Endothelial cell of umbilical vein (primary cell): ENCODE measurements around the gene TENM4. TPM values are rescaled to one million over a fixed set of nuclear protein-coding genes. Genes with fewer than 3 reads are reported as not detected.

Experiments used
- BruUV-seq: library from RNA; stranded (reverse); fragments of 400-500 nt; replicated peaks from 2 replicates; lab custom pipeline; 2021; lab: Mats Ljungman, UMichigan
- CTCF ChIA-PET: fragments of 300-600, 350-600 bp; sonication (Branson Sonifier 250); formaldehyde crosslinking; loops from one replicate; lab custom pipeline; 2021; ENCODE audit warnings: antibody characterized with exemption, inconsistent platforms; lab: Charles Lee
- POLR2A ChIA-PET: fragments of 300-600, 350-600 bp; sonication (Branson Sonifier 250); formaldehyde crosslinking; loops from one replicate; lab custom pipeline; 2021; ENCODE audit warnings: antibody characterized with exemption, inconsistent platforms; lab: Charles Lee
- DNase-seq: peaks from one replicate; pipeline ENCODE4 v3.0.0-alpha.2; 2011; ENCODE audit warnings: low read depth, low spot score
- FAIRE-seq: peaks from 2 replicates; lab custom pipeline; 2011; peaks lifted over from hg19 to GRCh38; lab: Jason Lieb, UNC
- H2AFZ ChIP-seq: 2 replicates; pipeline ENCODE4 v1.6.0; 2012; ENCODE audit warnings: low read depth, low read length, control low read depth, inconsistent platforms
- H3K27ac ChIP-seq: 2 replicates; pipeline ENCODE4 v1.5.1; 2011; ENCODE audit warnings: low read depth, mild to moderate bottlenecking, control low read depth, low read length, moderate library complexity; ENCODE audit not compliant: insufficient read depth
- H3K27me3 ChIP-seq, 2 experiments: 2 replicates each; pipeline versions ENCODE4 v1.6.0 to v1.6.1; 2011; ENCODE audit warnings: low read length in 2 of 2, mixed read lengths in 1 of 2; ENCODE audit not compliant: control insufficient read depth in 2 of 2, insufficient read depth in 2 of 2
- H3K36me3 ChIP-seq, 2 experiments: 2 replicates in 1 of 2; 3 replicates in 1 of 2; pipeline ENCODE4 v1.5.1; 2011; ENCODE audit warnings: low read length in 2 of 2, mild to moderate bottlenecking in 1 of 2, moderate library complexity in 1 of 2; ENCODE audit not compliant: control insufficient read depth in 2 of 2, insufficient read depth in 2 of 2; ENCODE audit errors: extremely low read depth in 1 of 2
- H3K4me1 ChIP-seq: 3 replicates; pipeline ENCODE4 v1.5.1; 2011; ENCODE audit warnings: mild to moderate bottlenecking, low read length; ENCODE audit not compliant: control insufficient read depth, insufficient read depth; ENCODE audit errors: extremely low read depth
- H3K4me2 ChIP-seq: 2 replicates; pipeline ENCODE4 v1.6.1; 2011; ENCODE audit warnings: low read length, control low read depth, mixed read lengths; ENCODE audit not compliant: insufficient read depth
- H3K4me3 ChIP-seq, 3 experiments: fragments of 200-600 bp in 1 of 3; sonication (generic), shearing (Covaris generic) in 1 of 3; replicated peaks in 1 of 3; 2 replicates each; pipeline ENCODE4 v1.5.1; 2011 to 2016; ENCODE audit warnings: control low read depth in 3 of 3, low read length in 3 of 3, mild to moderate bottlenecking in 2 of 3, inconsistent platforms in 1 of 3, low read depth in 1 of 3, moderate library complexity in 1 of 3; ENCODE audit not compliant: insufficient read depth in 1 of 3
- H3K79me2 ChIP-seq: 2 replicates; pipeline ENCODE4 v1.6.0; 2012; ENCODE audit warnings: low read length, inconsistent platforms; ENCODE audit not compliant: control insufficient read depth, insufficient read depth
- H3K9ac ChIP-seq: replicated peaks from 2 replicates; pipeline ENCODE3; 2011; ENCODE audit warnings: low read length, control low read depth; ENCODE audit not compliant: insufficient read depth; ENCODE audit errors: extremely low read depth
- H3K9me1 ChIP-seq: replicated peaks from 3 replicates; pipeline ENCODE4 v1.6.0; 2011; ENCODE audit warnings: mild to moderate bottlenecking, low read length; ENCODE audit not compliant: control insufficient read depth, insufficient read depth; ENCODE audit errors: extremely low read depth
- H3K9me3 ChIP-seq: replicated peaks from 2 replicates; pipeline ENCODE4 v1.5.1; 2012; ENCODE audit warnings: low read length, inconsistent platforms; ENCODE audit not compliant: control insufficient read depth, insufficient read depth
- H4K20me1 ChIP-seq: replicated peaks from 2 replicates; pipeline ENCODE3; 2011; ENCODE audit warnings: mild to moderate bottlenecking, low read length; ENCODE audit not compliant: control insufficient read depth, insufficient read depth; ENCODE audit errors: extremely low read depth
- CTCF ChIP-seq, 2 donors: IDR thresholded peaks; 1 replicate in 1 of 2; 2 replicates in 1 of 2; pipeline ENCODE4 v1.5.1; 2011; ENCODE audit warnings: low read length in 2 of 2, mild to moderate bottlenecking in 2 of 2, moderate library complexity in 2 of 2, control low read depth in 1 of 2, inconsistent platforms in 1 of 2, low read depth in 1 of 2; ENCODE audit not compliant: insufficient read depth in 1 of 2; ENCODE audit errors: extremely low read depth in 1 of 2
- EZH2 ChIP-seq: IDR thresholded peaks from 2 replicates; pipeline ENCODE4 v1.6.1; 2012; ENCODE audit warnings: borderline replicate concordance, low read depth, mild to moderate bottlenecking, moderate library complexity, low read length, inconsistent platforms; ENCODE audit not compliant: severe bottlenecking
- FOS ChIP-seq: IDR thresholded peaks from 2 replicates; pipeline ENCODE4 v1.6.1; 2011; ENCODE audit warnings: mild to moderate bottlenecking, low read length, moderate library complexity, borderline replicate concordance; ENCODE audit not compliant: insufficient read depth
- GATA2 ChIP-seq: IDR thresholded peaks from 2 replicates; pipeline ENCODE4 v1.7.0; 2011; ENCODE audit warnings: low read depth, mild to moderate bottlenecking, moderate library complexity, mixed read lengths, low read length; ENCODE audit not compliant: insufficient read length, insufficient read depth
- JUN ChIP-seq: IDR thresholded peaks from 2 replicates; pipeline ENCODE4 v1.6.1; 2011; ENCODE audit warnings: borderline replicate concordance, low read depth; ENCODE audit not compliant: insufficient read length, insufficient read depth
- MAX ChIP-seq: IDR thresholded peaks from 2 replicates; pipeline ENCODE4 v1.6.1; 2011; ENCODE audit not compliant: insufficient read depth, insufficient read length
- MYC ChIP-seq: IDR thresholded peaks from one replicate; pipeline ENCODE4 v1.6.1; 2011; ENCODE audit warnings: mild to moderate bottlenecking, low read depth, low read length
- POLR2A ChIP-seq: IDR thresholded peaks from 2 replicates; pipeline ENCODE4 v1.6.1; 2012; ENCODE audit warnings: low read depth, mild to moderate bottlenecking, control low read depth, low read length
- POLR2AphosphoS5 ChIP-seq: IDR thresholded peaks from 2 replicates; pipeline ENCODE4 v1.6.1; 2012; ENCODE audit warnings: low read depth, mild to moderate bottlenecking, control low read depth, low read length, moderate library complexity; ENCODE audit not compliant: insufficient read depth
- dilution Hi-C: fragments of 300-500 bp; cut with MboI; formaldehyde crosslinking; loops from one replicate; pipeline ENCODE4 v1.15.0; 2019; ENCODE audit warnings: low sequenced_read_pairs; ENCODE audit not compliant: extremely low pct_ligation_motif_present
- intact Hi-C: fragments of 100-400 bp; cut with micrococcal nuclease; formaldehyde crosslinking; loops from one replicate; pipeline ENCODE4 v1.10.0; 2022
- polyA plus RNA-seq, 4 experiments: library from polyadenylated mRNA; depleted of rRNA in 3 of 4; stranded (reverse) in 3 of 4; unstranded in 1 of 4; fragments of >200 nt; gene quantifications; 2 replicates each; pipeline versions ENCODE4 v1.2.1 to v1.2.3, GENCODE V29; 2011 to 2012; ENCODE audit warnings: missing spikeins in 1 of 4
- total RNA-seq: library from RNA; stranded (reverse); gene quantifications from 2 replicates; pipeline ENCODE4 v1.2.3, GENCODE V29; 2021

The TENM4 gene
- total and polyA plus RNA-seq, 2 donors (not counting 3 experiments of a cell fraction or from before 2014, with no cell fraction given): 0.06 to 0.27 TPM

- CTCF ChIA-PET: interaction anchor here (2.5 kb wide), 1 partner anchor 16 kb away, joined by 13 read pairs; no protein-coding TSS in a partner anchor
- POLR2A ChIA-PET: no interaction called here
- no peaks in the 10 kb centered on the region for H4K20me1 ChIP-seq
- no peak overlapping the region for H3K9ac ChIP-seq
- H3K27me3 ChIP-seq: no peaks in the 10 kb centered on the region
- H3K4me1 ChIP-seq: no peaks in the 10 kb centered on the region
- DNase-seq (no peak), FAIRE-seq (no peak)
- no peak overlapping the region for H3K4me2 ChIP-seq
- H2AFZ ChIP-seq: no peak overlapping the region
- intact Hi-C loops (no loop called here), dilution Hi-C loops (no loop called here)
- no peak overlapping the region for H3K4me3 ChIP-seq
- no TSS peak for BruUV-seq
- H3K36me3 ChIP-seq: no peaks in the 10 kb centered on the region
- H3K9me3 ChIP-seq: no peaks in the 10 kb centered on the region
- TF ChIP-seq POLR2A: no peak
- no peak for TF ChIP-seq POLR2AphosphoS5
- no peak for TF ChIP-seq MYC
- TF ChIP-seq EZH2: no peak
- TF ChIP-seq MAX: no peak
- TF ChIP-seq JUN: no peak
- TF ChIP-seq GATA2: no peak
- TF ChIP-seq FOS: no peak
- TF ChIP-seq CTCF (IDR thresholded peaks at IDR 0.05; ENCODE audit: extremely low read depth in 1 of 2, insufficient read depth in 1 of 2, low read depth in 1 of 2, low read length in 2 of 2): no peak
- no peaks in the 10 kb centered on the region for H3K9me1 ChIP-seq
- no peak overlapping the region for H3K27ac ChIP-seq
- H3K79me2 ChIP-seq: no peaks in the 10 kb centered on the region
Measured at GRCh38 chr11:78699609-78700135, 741.2 kb downstream of the TENM4 start.
